ENCODE results near the gene COPS9.

DNA sequence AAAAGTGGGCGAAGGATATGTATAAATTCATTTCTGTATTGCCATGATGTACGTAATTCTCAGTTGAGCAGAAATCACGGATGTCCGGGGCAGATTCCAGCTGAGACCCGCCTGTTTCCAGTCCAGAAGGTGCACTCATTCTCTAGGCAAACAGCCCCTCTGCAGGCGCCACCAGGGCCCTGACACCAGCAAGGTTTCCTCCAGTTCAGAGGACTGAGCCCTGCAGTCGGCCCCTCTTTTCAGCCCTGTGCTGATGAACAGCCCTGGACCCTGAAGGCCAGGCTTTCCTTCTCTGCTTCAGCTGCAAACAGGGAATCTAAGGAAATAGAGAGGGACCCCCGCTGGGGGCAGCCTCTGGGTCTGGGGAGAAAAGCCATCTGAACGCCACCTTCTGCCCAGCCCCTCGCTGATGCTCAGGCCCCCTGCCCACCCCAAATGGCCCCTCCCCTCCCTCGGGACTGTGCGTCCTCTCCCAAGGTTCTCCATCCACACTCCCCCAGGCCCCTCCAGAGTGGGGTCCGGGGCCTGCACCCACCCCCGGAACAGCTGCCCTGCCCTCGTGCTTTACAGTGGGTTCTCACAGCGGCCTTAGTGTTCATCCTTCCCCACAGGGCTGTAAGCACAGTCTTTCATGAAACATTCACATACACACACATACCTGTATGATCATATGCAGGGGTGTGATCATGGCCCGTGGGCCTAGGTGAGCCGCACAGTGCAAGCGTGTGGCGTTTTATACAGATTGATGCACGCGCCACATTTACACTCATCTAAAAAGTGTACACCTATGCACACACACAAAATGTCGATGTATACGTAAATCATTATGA lies 12.1 kb downstream of the COPS9 start:
- TF ChIP-seq, protein P1, sequence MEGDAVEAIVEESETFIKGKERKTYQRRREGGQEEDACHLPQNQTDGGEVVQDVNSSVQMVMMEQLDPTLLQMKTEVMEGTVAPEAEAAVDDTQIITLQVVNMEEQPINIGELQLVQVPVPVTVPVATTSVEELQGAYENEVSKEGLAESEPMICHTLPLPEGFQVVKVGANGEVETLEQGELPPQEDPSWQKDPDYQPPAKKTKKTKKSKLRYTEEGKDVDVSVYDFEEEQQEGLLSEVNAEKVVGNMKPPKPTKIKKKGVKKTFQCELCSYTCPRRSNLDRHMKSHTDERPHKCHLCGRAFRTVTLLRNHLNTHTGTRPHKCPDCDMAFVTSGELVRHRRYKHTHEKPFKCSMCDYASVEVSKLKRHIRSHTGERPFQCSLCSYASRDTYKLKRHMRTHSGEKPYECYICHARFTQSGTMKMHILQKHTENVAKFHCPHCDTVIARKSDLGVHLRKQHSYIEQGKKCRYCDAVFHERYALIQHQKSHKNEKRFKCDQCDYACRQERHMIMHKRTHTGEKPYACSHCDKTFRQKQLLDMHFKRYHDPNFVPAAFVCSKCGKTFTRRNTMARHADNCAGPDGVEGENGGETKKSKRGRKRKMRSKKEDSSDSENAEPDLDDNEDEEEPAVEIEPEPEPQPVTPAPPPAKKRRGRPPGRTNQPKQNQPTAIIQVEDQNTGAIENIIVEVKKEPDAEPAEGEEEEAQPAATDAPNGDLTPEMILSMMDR (IDR thresholded peaks at IDR 0.05): no peak
- TF ChIP-seq EP300 (IDR thresholded peaks at IDR 0.05): no peak
- no peak for TF ChIP-seq POLR2AphosphoS5 (IDR thresholded peaks at IDR 0.05)
- no peak for TF ChIP-seq POLR2A (IDR thresholded peaks at IDR 0.05)

Data from sigmoid colon (tissue), 4 donors.